ENCODE measurements around the gene PLD5. TPM values are rescaled to one million over a fixed set of nuclear protein-coding genes. Genes with fewer than 3 reads are reported as not detected.

The PLD5 gene
- total and polyA plus RNA-seq, 4 donors, result under 0.01 to 0.17 (median 0.05) TPM; not detected in 1

GRCh38 chr1:242033447-242033846 is 491.1 kb downstream of the PLD5 start:
- Histone ChIP-seq H3K36me3 (ENCODE audit: control insufficient read depth in 4 of 4, insufficient read depth in 3 of 4, low read depth in 1 of 4, low read length in 3 of 4) (no peaks in the 10 kb centered on the region), H3K27me3 (ENCODE audit: control insufficient read depth in 4 of 4, insufficient read depth in 4 of 4, low read length in 3 of 4) (no peaks in the 10 kb centered on the region), H3K9me3 (ENCODE audit: control insufficient read depth in 4 of 4, low read length in 3 of 4) (no peaks in the 10 kb centered on the region), H3K27ac (ENCODE audit: low read depth in 1 of 2, low read length in 2 of 2) (no peak overlapping the region), H3K4me1 (ENCODE audit: control insufficient read depth in 4 of 4, insufficient read depth in 4 of 4, low read length in 3 of 4) (no peaks in the 10 kb centered on the region), H3K4me3 (ENCODE audit: low read depth in 1 of 3, low read length in 3 of 3) (no peak overlapping the region), H3K9ac (ENCODE audit: low read depth in 1 of 2, low read length in 2 of 2) (no peak overlapping the region)
- DNase-seq (ENCODE audit: low spot score), result no peak
- TF ChIP-seq HNF4G (IDR thresholded peaks at IDR 0.05) (no peak), EGR1 (IDR thresholded peaks at IDR 0.05; ENCODE audit: low read depth in 2 of 2) (no peak), ATF3 (IDR thresholded peaks at IDR 0.05) (no peak), GABPA (IDR thresholded peaks at IDR 0.05 in 1 of 2, conservative IDR thresholded peaks at IDR 0.05 in 1 of 2) (no peak), YY1 (IDR thresholded peaks at IDR 0.05) (no peak), JUND (IDR thresholded peaks at IDR 0.05) (no peak), TAF1 (conservative IDR thresholded peaks at IDR 0.05) (no peak), CTCF (IDR thresholded peaks at IDR 0.05; ENCODE audit: low read depth, low read length, missing input control) (no peak), ZBTB33 (IDR thresholded peaks at IDR 0.05) (no peak), RAD21 (IDR thresholded peaks at IDR 0.05) (no peak), NR2F2 (IDR thresholded peaks at IDR 0.05) (no peak), REST (IDR thresholded peaks at IDR 0.05) (no peak), MAX (IDR thresholded peaks at IDR 0.05) (no peak), FOXA1 (IDR thresholded peaks at IDR 0.05) (no peak), HNF4A (conservative IDR thresholded peaks at IDR 0.05) (no peak), SP1 (IDR thresholded peaks at IDR 0.05) (no peak), FOXA2 (IDR thresholded peaks at IDR 0.05) (no peak)
- 51% methylated on average over 4 of the region's 4 CpGs for WGBS

Small RNA genes lying within 50 kb of the gene (small RNA-seq; reads per million reads assigned to genes)
- not detected for gene AL360271.2
- gene RN7SKP12, result not detected

Measured in liver (tissue), 10 donors.